ENCODE measurements around the gene MASTL.

GRCh38 chr10:27152687-27153086 is 2.5 kb upstream of the MASTL start:
- TF ChIP-seq ZBTB7A (tag by site-specific recombination; IDR thresholded peaks at IDR 0.05; ENCODE audit: low read depth), result no peak
- TF ChIP-seq KLF10 (tag by site-specific recombination; IDR thresholded peaks at IDR 0.05), result no peak
- no peak for TF ChIP-seq SP7 (tag by site-specific recombination; IDR thresholded peaks at IDR 0.05)
- no peak for TF ChIP-seq ZNF704 (tag by site-specific recombination; IDR thresholded peaks at IDR 0.05)
- TF ChIP-seq HOXA7 (CRISPR knock-in tag; IDR thresholded peaks at IDR 0.05; ENCODE audit: borderline replicate concordance), result no peak
- TF ChIP-seq ZFP41 (tag by site-specific recombination; IDR thresholded peaks at IDR 0.05; ENCODE audit: borderline replicate concordance), result no peak
- TF ChIP-seq, protein P1, sequence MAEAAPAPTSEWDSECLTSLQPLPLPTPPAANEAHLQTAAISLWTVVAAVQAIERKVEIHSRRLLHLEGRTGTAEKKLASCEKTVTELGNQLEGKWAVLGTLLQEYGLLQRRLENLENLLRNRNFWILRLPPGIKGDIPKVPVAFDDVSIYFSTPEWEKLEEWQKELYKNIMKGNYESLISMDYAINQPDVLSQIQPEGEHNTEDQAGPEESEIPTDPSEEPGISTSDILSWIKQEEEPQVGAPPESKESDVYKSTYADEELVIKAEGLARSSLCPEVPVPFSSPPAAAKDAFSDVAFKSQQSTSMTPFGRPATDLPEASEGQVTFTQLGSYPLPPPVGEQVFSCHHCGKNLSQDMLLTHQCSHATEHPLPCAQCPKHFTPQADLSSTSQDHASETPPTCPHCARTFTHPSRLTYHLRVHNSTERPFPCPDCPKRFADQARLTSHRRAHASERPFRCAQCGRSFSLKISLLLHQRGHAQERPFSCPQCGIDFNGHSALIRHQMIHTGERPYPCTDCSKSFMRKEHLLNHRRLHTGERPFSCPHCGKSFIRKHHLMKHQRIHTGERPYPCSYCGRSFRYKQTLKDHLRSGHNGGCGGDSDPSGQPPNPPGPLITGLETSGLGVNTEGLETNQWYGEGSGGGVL (tag by site-specific recombination; IDR thresholded peaks at IDR 0.05), result no peak
- TF ChIP-seq ZBTB8A (tag by site-specific recombination; IDR thresholded peaks at IDR 0.05), result no peak
- no peak for TF ChIP-seq ZNF677 (tag by site-specific recombination; IDR thresholded peaks at IDR 0.05)
- TF ChIP-seq, protein P2, sequence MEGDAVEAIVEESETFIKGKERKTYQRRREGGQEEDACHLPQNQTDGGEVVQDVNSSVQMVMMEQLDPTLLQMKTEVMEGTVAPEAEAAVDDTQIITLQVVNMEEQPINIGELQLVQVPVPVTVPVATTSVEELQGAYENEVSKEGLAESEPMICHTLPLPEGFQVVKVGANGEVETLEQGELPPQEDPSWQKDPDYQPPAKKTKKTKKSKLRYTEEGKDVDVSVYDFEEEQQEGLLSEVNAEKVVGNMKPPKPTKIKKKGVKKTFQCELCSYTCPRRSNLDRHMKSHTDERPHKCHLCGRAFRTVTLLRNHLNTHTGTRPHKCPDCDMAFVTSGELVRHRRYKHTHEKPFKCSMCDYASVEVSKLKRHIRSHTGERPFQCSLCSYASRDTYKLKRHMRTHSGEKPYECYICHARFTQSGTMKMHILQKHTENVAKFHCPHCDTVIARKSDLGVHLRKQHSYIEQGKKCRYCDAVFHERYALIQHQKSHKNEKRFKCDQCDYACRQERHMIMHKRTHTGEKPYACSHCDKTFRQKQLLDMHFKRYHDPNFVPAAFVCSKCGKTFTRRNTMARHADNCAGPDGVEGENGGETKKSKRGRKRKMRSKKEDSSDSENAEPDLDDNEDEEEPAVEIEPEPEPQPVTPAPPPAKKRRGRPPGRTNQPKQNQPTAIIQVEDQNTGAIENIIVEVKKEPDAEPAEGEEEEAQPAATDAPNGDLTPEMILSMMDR (tag by site-specific recombination; IDR thresholded peaks at IDR 0.05), result no peak
- no peak for TF ChIP-seq ZBTB6 (tag by site-specific recombination; IDR thresholded peaks at IDR 0.05)
- TF ChIP-seq TCF7L2 (IDR thresholded peaks at IDR 0.05; ENCODE audit: borderline replicate concordance, low read depth, low read length), result no peak
- no peak for TF ChIP-seq ZNF138 (tag by site-specific recombination; IDR thresholded peaks at IDR 0.05; ENCODE audit: borderline replicate concordance)

Measured in HEK293 (cell line).